Heart left ventricle (tissue), 13 donors: Measurements from ENCODE around the gene TTC7B.

Experiments used
- CTCF ChIP-seq, 12 donors: fragments of 200-600 bp; sonication (generic) in 4 of 12; IDR thresholded peaks; one replicate each; pipeline versions ENCODE4 v1.5.0 to v1.8.0; 2018 to 2022; ENCODE audit warnings: antibody characterized with exemption in 12 of 12, mild to moderate bottlenecking in 5 of 12
- POLR2A ChIP-seq, 2 donors: fragments of 450-650 bp; IDR thresholded peaks; one replicate each; pipeline ENCODE4 v1.6.1; 2017; ENCODE audit warnings: antibody characterized with exemption in 2 of 2, mild to moderate bottlenecking in 2 of 2, moderate library complexity in 2 of 2
- donor health status: ischemic (EF 13 %, LVEDD 7.1; RV severe dilation, severe dysfunction).
- donor health status: DM: no; HTN: yes; CAD: no.
- donor health status: DM: no; HTN: no; CAD: no.
- donor health status: ischemic (EF 25% LVEDD 6.9; RV normal size, moderate dysfunction).
- donor health status: ischemic (EF 25% LVEDD 5.7; RV mildly dilated, moderate dysfunction).
- donor health status: ischemic (EF 35%, LVEDD 5.7; RV mildly dilated, moderate dysfunction).
- donor health status: nonischemic (EF 11% LVEDD 7.7; RV severe dilation, severe dysfunction).
- donor health status: DM: yes; HTN: yes; CAD: no.
- donor health status: PGD.
- donor health status: ischemic (EF 29% LVEDD 5.4; RV normal size, mild dysfunction).
- donor health status: nonischemic (EF 23%, LVEDD 6.1; RV moderate dilation, normal function).

- TF ChIP-seq CTCF (IDR thresholded peaks at IDR 0.05) (no peak), POLR2A (IDR thresholded peaks at IDR 0.05) (no peak)
These were observed 237.1 kb downstream of the TTC7B start for GRCh38 chr14:90579088-90579487.
